Measurements from ENCODE around the gene VPS8. TPM values are rescaled to one million over a fixed set of nuclear protein-coding genes. Genes with fewer than 3 reads are reported as not detected.
"Not testable (repeated sequence)": the region's sequence is repeated elsewhere in the genome, so short reads cannot be mapped to it uniquely, and the experiment has no call there.

VPS8 gene
- total and polyA plus RNA-seq, 4 donors = 4.2 to 34.9 (median 22.9) TPM

- TF ChIP-seq ZBTB33 (IDR thresholded peaks at IDR 0.05) (no peak), HNF4G (IDR thresholded peaks at IDR 0.05) (no peak), FOXA1 (IDR thresholded peaks at IDR 0.05) (no peak), RAD21 (IDR thresholded peaks at IDR 0.05) (no peak)
Measured at GRCh38 chr3:185009650-185010049, 197.7 kb downstream of the VPS8 start (continued).

- not testable (repeated sequence) for DNase-seq (ENCODE audit: low spot score); H3K36me3 ChIP-seq (ENCODE audit: control insufficient read depth in 4 of 4, insufficient read depth in 3 of 4, low read depth in 1 of 4, low read length in 3 of 4)
Measured at GRCh38 chr3:185017584-185017983, 205.6 kb downstream of the VPS8 start.

GRCh38 chr3:185017996-185018395 is 206.0 kb downstream of the VPS8 start:
- not testable (repeated sequence) for H3K4me1 ChIP-seq (ENCODE audit: control insufficient read depth in 4 of 4, insufficient read depth in 4 of 4, low read length in 3 of 4); H3K4me3 ChIP-seq (ENCODE audit: low read depth in 1 of 3, low read length in 3 of 3); DNase-seq (ENCODE audit: low spot score); H3K27me3 ChIP-seq (ENCODE audit: control insufficient read depth in 4 of 4, insufficient read depth in 4 of 4, low read length in 3 of 4); H3K27ac ChIP-seq (ENCODE audit: low read depth in 1 of 2, low read length in 2 of 2); H3K9ac ChIP-seq (ENCODE audit: low read depth in 1 of 2, low read length in 2 of 2); H3K9me3 ChIP-seq (ENCODE audit: control insufficient read depth in 4 of 4, low read length in 3 of 4); H3K36me3 ChIP-seq (ENCODE audit: control insufficient read depth in 4 of 4, insufficient read depth in 3 of 4, low read depth in 1 of 4, low read length in 3 of 4)
- 85% methylated on average over 6 of the region's 6 CpGs for WGBS

More at GRCh38 chr3:185017584-185017983, 205.6 kb downstream of the VPS8 start:
- not testable (repeated sequence) for H3K4me1 ChIP-seq (ENCODE audit: control insufficient read depth in 4 of 4, insufficient read depth in 4 of 4, low read length in 3 of 4); H3K4me3 ChIP-seq (ENCODE audit: low read depth in 1 of 3, low read length in 3 of 3); H3K9me3 ChIP-seq (ENCODE audit: control insufficient read depth in 4 of 4, low read length in 3 of 4); H3K27ac ChIP-seq (ENCODE audit: low read depth in 1 of 2, low read length in 2 of 2); H3K27me3 ChIP-seq (ENCODE audit: control insufficient read depth in 4 of 4, insufficient read depth in 4 of 4, low read length in 3 of 4); H3K9ac ChIP-seq (ENCODE audit: low read depth in 1 of 2, low read length in 2 of 2)
- 81% methylated on average over 12 of the region's 12 CpGs for WGBS

- no peak for DNase-seq (ENCODE audit: low spot score)
- H3K27ac ChIP-seq (ENCODE audit: low read depth in 1 of 2, low read length in 2 of 2) = no peak overlapping the region
- H3K9ac ChIP-seq (ENCODE audit: low read depth in 1 of 2, low read length in 2 of 2) = no peak overlapping the region
- no peak for TF ChIP-seq YY1 (IDR thresholded peaks at IDR 0.05)
- H3K9me3 ChIP-seq (ENCODE audit: control insufficient read depth in 4 of 4, low read length in 3 of 4) = no peaks in the 10 kb centered on the region
- 89% methylated on average over 1 of the region's 1 CpG for WGBS
- H3K27me3 ChIP-seq (ENCODE audit: control insufficient read depth in 4 of 4, insufficient read depth in 4 of 4, low read length in 3 of 4) = no peaks in the 10 kb centered on the region
- H3K4me3 ChIP-seq (ENCODE audit: low read depth in 1 of 3, low read length in 3 of 3) = no peak overlapping the region
- H3K4me1 ChIP-seq (ENCODE audit: control insufficient read depth in 4 of 4, insufficient read depth in 4 of 4, low read length in 3 of 4) = no peaks in the 10 kb centered on the region
- H3K36me3 ChIP-seq (ENCODE audit: control insufficient read depth in 4 of 4, insufficient read depth in 3 of 4, low read depth in 1 of 4, low read length in 3 of 4) = peaks cover 0 to 3% (median 0%) of the 10 kb centered on the region in 4 donors
Measured at GRCh38 chr3:185021256-185021655, 209.3 kb downstream of the VPS8 start.

GRCh38 chr3:185024406-185024805 is 212.4 kb downstream of the VPS8 start:
- H3K4me3 ChIP-seq (ENCODE audit: low read depth in 1 of 3, low read length in 3 of 3) = no peak overlapping the region
- H3K27ac ChIP-seq (ENCODE audit: low read depth in 1 of 2, low read length in 2 of 2) = no peak overlapping the region
- H3K4me1 ChIP-seq (ENCODE audit: control insufficient read depth in 4 of 4, insufficient read depth in 4 of 4, low read length in 3 of 4) = no peaks in the 10 kb centered on the region
- peaks cover 0 to 3% (median 2%) of the 10 kb centered on the region in 4 donors for H3K36me3 ChIP-seq (ENCODE audit: control insufficient read depth in 4 of 4, insufficient read depth in 3 of 4, low read depth in 1 of 4, low read length in 3 of 4)
- H3K27me3 ChIP-seq (ENCODE audit: control insufficient read depth in 4 of 4, insufficient read depth in 4 of 4, low read length in 3 of 4) = no peaks in the 10 kb centered on the region
- TF ChIP-seq SP1 (IDR thresholded peaks at IDR 0.05) (no peak), ZBTB33 (IDR thresholded peaks at IDR 0.05) (no peak), GABPA (IDR thresholded peaks at IDR 0.05 in 1 of 2, conservative IDR thresholded peaks at IDR 0.05 in 1 of 2) (no peak), ATF3 (IDR thresholded peaks at IDR 0.05) (no peak), JUND (IDR thresholded peaks at IDR 0.05) (no peak), YY1 (IDR thresholded peaks at IDR 0.05) (no peak), CTCF (IDR thresholded peaks at IDR 0.05; ENCODE audit: low read depth, low read length, missing input control) (no peak), HNF4A (conservative IDR thresholded peaks at IDR 0.05) (no peak), FOXA1 (IDR thresholded peaks at IDR 0.05) (no peak)
- WGBS = 91% methylated on average over 3 of the region's 3 CpGs
- H3K9ac ChIP-seq (ENCODE audit: low read depth in 1 of 2, low read length in 2 of 2) = no peak overlapping the region
- no peak for DNase-seq (ENCODE audit: low spot score)
- no peaks in the 10 kb centered on the region for H3K9me3 ChIP-seq (ENCODE audit: control insufficient read depth in 4 of 4, low read length in 3 of 4)

Measured in liver (tissue), 9 donors.